OCI-LY7 (cell line): ENCODE measurements around the gene CCDC92B. TPM values are rescaled to one million over a fixed set of nuclear protein-coding genes. Genes with fewer than 3 reads are reported as not detected.

Experiments used
- BruUV-seq: library from RNA; stranded (reverse); fragments of 400-500 nt; replicated peaks from 2 replicates; lab custom pipeline; 2021; lab: Mats Ljungman, UMichigan
- CTCF ChIA-PET: fragments of 300-600 bp; sonication (Branson Sonifier 250); formaldehyde crosslinking; loops from one replicate; lab custom pipeline; 2022; ENCODE audit warnings: antibody characterized with exemption; ENCODE audit not compliant: unreplicated experiment; lab: Charles Lee
- POLR2A ChIA-PET: fragments of 300-600 bp; sonication (Branson Sonifier 250); formaldehyde crosslinking; loops from one replicate; lab custom pipeline; 2022; ENCODE audit warnings: antibody characterized with exemption; lab: Charles Lee
- DNase-seq: peaks from one replicate; pipeline ENCODE4 v3.0.0-alpha.2; 2015; ENCODE audit warnings: low spot score
- H2AFZ ChIP-seq: fragments of 200-600 bp; sonication (generic), shearing (Covaris generic); 2 replicates; pipeline ENCODE4 v1.6.1; 2014; ENCODE audit warnings: mild to moderate bottlenecking, antibody characterized with exemption, low read length, moderate library complexity
- H3K27ac ChIP-seq: fragments of 200-600 bp; sonication (generic); 2 replicates; pipeline ENCODE4 v1.5.1; 2014; ENCODE audit warnings: mixed run types, low read depth, mild to moderate bottlenecking, moderate library complexity, low read length, inconsistent platforms; ENCODE audit not compliant: poor library complexity, severe bottlenecking
- H3K36me3 ChIP-seq: fragments of 200-600 bp; sonication (generic); 2 replicates; pipeline ENCODE4 v1.6.1; 2014; ENCODE audit warnings: mild to moderate bottlenecking, antibody characterized with exemption, low read length, moderate library complexity, mixed read lengths; ENCODE audit not compliant: insufficient read depth
- H3K4me1 ChIP-seq: fragments of 200-600 bp; sonication (generic); 2 replicates; pipeline ENCODE4 v1.5.1; 2014; ENCODE audit warnings: mild to moderate bottlenecking, low read length; ENCODE audit not compliant: insufficient read depth, poor library complexity, severe bottlenecking
- H3K4me2 ChIP-seq: fragments of 200-600 bp; sonication (generic); 2 replicates; pipeline ENCODE4 v1.6.1; 2014; ENCODE audit warnings: mild to moderate bottlenecking, low read length
- H3K4me3 ChIP-seq: fragments of 200-600 bp; sonication (generic); 2 replicates; pipeline ENCODE4 v1.5.1; 2014; ENCODE audit warnings: mild to moderate bottlenecking, low read depth, low read length; ENCODE audit not compliant: poor library complexity, severe bottlenecking
- H3K79me2 ChIP-seq: fragments of 200-600 bp; sonication (generic); 2 replicates; pipeline ENCODE4 v1.6.1; 2016; ENCODE audit warnings: low read depth, mild to moderate bottlenecking, low read length, moderate library complexity, mixed read lengths; ENCODE audit not compliant: insufficient read depth
- H3K9me2 ChIP-seq: fragments of 200-600 bp; sonication (generic); 2 replicates; pipeline ENCODE4 v1.6.1; 2016; ENCODE audit warnings: mild to moderate bottlenecking, low read length, mixed read lengths; ENCODE audit not compliant: insufficient read depth
- H3K9me3 ChIP-seq: fragments of 200-600 bp; sonication (generic); 2 replicates; pipeline ENCODE4 v1.6.1; 2014; ENCODE audit warnings: mild to moderate bottlenecking, mixed run types, low read length, mixed read lengths
- H4K20me1 ChIP-seq: fragments of 200-600 bp; sonication (generic); 2 replicates; pipeline ENCODE4 v1.6.1; 2014; ENCODE audit warnings: mild to moderate bottlenecking, antibody characterized with exemption, low read length, moderate library complexity, mixed read lengths; ENCODE audit not compliant: insufficient read depth
- EZH2phosphoT487 ChIP-seq: fragments of 200-600 bp; sonication (generic); IDR thresholded peaks from 2 replicates; pipeline ENCODE4 v1.6.1; 2018; ENCODE audit warnings: low read depth, borderline replicate concordance, mild to moderate bottlenecking, mixed run types, antibody characterized with exemption, low read length, moderate library complexity, mixed read lengths
- intact Hi-C: fragments of 100-400 bp; cut with micrococcal nuclease; formaldehyde crosslinking; loops from one replicate; pipeline ENCODE4 v1.10.0; 2022; ENCODE audit not compliant: unreplicated experiment
- total RNA-seq, 2 experiments: library from RNA; depleted of rRNA in 1 of 2; stranded (reverse); fragments of >200 nt in 1 of 2; shearing (Covaris generic) in 1 of 2; gene quantifications; 2 replicates each; pipeline ENCODE4 v1.2.3, GENCODE V29; 2014 to 2022
- TF ChIP-seq, protein P1 (sequence below): fragments of 200-600 bp; sonication (generic); conservative IDR thresholded peaks from 2 replicates; pipeline ENCODE4 v1.5.1; 2014; ENCODE audit warnings: mild to moderate bottlenecking, antibody characterized with exemption, low read length, moderate library complexity, mixed read lengths

CCDC92B gene
- total RNA-seq, 2 experiments from 2014 or later: not detected

DNA sequence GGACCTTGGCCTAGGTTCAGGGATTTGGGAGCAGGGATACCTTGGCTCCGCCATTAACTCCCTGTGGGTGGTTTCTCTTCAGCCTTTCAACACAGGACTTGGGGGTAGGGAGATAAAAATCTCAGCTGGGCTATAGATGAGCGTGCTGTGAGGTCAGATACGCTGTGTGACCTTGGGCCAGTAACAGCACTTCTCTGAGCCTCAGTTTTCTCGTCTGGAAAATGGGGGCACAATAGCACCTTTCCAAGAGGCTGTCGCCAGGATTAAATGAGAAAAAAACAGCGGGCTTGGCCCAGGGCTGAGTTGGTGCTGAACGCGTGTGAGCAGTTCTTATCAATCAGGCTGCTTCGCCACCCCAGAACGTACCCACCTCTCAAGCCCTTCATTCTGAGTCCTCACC lies 17.6 kb downstream of the CCDC92B start:
- Histone ChIP-seq H3K9me2 (no peaks in the 10 kb centered on the region), H3K27ac (no peak overlapping the region), H3K4me3 (no peak overlapping the region), H3K4me2 (no peak overlapping the region), H3K4me1 (no peaks in the 10 kb centered on the region), H3K9me3 (no peaks in the 10 kb centered on the region), H2AFZ (no peak overlapping the region), H4K20me1 (no peaks in the 10 kb centered on the region), H3K79me2 (no peaks in the 10 kb centered on the region), H3K36me3 (no peaks in the 10 kb centered on the region)
- no TSS peak for BruUV-seq
- TF ChIP-seq, protein P1, sequence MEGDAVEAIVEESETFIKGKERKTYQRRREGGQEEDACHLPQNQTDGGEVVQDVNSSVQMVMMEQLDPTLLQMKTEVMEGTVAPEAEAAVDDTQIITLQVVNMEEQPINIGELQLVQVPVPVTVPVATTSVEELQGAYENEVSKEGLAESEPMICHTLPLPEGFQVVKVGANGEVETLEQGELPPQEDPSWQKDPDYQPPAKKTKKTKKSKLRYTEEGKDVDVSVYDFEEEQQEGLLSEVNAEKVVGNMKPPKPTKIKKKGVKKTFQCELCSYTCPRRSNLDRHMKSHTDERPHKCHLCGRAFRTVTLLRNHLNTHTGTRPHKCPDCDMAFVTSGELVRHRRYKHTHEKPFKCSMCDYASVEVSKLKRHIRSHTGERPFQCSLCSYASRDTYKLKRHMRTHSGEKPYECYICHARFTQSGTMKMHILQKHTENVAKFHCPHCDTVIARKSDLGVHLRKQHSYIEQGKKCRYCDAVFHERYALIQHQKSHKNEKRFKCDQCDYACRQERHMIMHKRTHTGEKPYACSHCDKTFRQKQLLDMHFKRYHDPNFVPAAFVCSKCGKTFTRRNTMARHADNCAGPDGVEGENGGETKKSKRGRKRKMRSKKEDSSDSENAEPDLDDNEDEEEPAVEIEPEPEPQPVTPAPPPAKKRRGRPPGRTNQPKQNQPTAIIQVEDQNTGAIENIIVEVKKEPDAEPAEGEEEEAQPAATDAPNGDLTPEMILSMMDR: no peak
- TF ChIP-seq EZH2phosphoT487: no peak
- CTCF ChIA-PET: no interaction called here
- no peak for DNase-seq
- intact Hi-C loops: no loop called here
- POLR2A ChIA-PET: no interaction called here

DNA sequence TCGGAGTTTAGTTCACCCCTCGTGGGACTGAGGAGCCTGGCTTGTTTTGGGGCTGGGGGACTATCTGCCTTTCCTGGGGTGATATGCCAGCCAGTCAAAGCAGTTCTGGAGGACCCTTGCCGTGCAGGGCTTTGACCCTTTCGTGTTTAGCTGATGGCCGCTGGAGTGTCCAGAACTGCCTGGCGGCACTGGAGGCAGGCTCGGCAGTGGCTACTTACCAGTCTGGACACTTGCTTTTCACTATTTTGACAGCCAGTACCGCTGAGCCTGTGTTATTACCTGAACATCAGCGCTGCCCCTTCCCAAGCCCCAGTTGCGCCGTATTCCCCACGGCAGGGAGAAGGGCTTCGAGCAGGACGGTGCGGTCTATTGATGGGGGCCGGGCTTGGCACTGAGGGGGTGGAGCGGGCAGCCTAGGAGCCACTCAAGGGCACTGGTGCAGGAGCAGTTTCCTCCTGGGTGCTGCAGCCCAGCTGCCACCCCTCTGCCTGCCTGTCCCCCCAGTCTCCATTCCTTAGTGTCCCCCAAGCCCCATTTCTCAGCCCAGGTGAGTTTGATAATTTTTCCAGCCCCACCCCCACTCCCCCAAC lies 18.6 kb downstream of the CCDC92B start:
- intact Hi-C loops: no loop called here
- no peaks in the 10 kb centered on the region for H3K9me2 ChIP-seq
- H3K27ac ChIP-seq: no peak overlapping the region
- ChIA-PET CTCF (no interaction called here), POLR2A (no interaction called here)
- no peak for DNase-seq
- no peaks in the 10 kb centered on the region for H3K4me1 ChIP-seq
- no peaks in the 10 kb centered on the region for H3K79me2 ChIP-seq
- no peak for TF ChIP-seq EZH2phosphoT487
- TF ChIP-seq, protein P1: no peak
- H3K4me2 ChIP-seq: no peak overlapping the region
- H2AFZ ChIP-seq: no peak overlapping the region
- no peak overlapping the region for H3K4me3 ChIP-seq
- BruUV-seq: no TSS peak
- H3K36me3 ChIP-seq: no peaks in the 10 kb centered on the region
- no peaks in the 10 kb centered on the region for H4K20me1 ChIP-seq
- H3K9me3 ChIP-seq: no peaks in the 10 kb centered on the region

DNA sequence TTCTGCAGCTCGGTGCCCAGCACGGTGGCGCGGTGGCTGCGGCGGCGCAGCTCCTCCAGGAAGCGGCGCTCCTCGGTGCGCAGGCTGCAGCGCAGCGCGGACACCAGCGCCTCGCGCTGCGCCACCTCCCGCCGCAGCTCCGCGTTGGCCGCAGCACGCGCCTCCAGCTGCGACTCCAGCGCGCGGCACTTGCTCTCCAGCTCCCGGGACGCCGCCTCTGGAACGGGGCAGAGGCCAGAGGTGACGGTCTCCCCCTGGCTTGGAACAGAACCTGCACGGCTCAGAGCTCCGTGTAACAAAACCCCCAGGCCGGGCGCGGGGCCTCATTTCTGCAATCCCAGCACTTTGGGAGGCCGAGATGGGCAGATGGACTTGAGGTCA lies 24.7 kb downstream of the CCDC92B start:
- CTCF ChIA-PET: interaction anchor here (0.6 kb wide), 1 partner anchor 323 kb away, joined by 3 read pairs; no protein-coding TSS in a partner anchor
- Histone ChIP-seq H2AFZ (no peak overlapping the region), H3K79me2 (no peaks in the 10 kb centered on the region), H3K9me3 (no peaks in the 10 kb centered on the region), H3K36me3 (no peaks in the 10 kb centered on the region), H3K4me1 (no peaks in the 10 kb centered on the region), H3K4me2 (no peak overlapping the region), H3K27ac (no peak overlapping the region), H3K9me2 (no peaks in the 10 kb centered on the region), H3K4me3 (no peak overlapping the region), H4K20me1 (no peaks in the 10 kb centered on the region)
- intact Hi-C loops: no loop called here
- POLR2A ChIA-PET: interaction anchor here (0.6 kb wide), 1 partner anchor 964 kb away, joined by 3 read pairs; no protein-coding TSS in a partner anchor
- no TSS peak for BruUV-seq
- DNase-seq: no peak
- no peak for TF ChIP-seq EZH2phosphoT487
- TF ChIP-seq, protein P1: no peak
